ENCODE results near the gene EFR3B. TPM values are rescaled to one million over a fixed set of nuclear protein-coding genes. Genes with fewer than 3 reads are reported as not detected.
"Not testable (repeated sequence)": the region's sequence is repeated elsewhere in the genome, so short reads cannot be mapped to it uniquely, and the experiment has no call there.

The EFR3B gene
- total RNA-seq, 1 donor from 2014 or later, result 0.07 TPM

DNA sequence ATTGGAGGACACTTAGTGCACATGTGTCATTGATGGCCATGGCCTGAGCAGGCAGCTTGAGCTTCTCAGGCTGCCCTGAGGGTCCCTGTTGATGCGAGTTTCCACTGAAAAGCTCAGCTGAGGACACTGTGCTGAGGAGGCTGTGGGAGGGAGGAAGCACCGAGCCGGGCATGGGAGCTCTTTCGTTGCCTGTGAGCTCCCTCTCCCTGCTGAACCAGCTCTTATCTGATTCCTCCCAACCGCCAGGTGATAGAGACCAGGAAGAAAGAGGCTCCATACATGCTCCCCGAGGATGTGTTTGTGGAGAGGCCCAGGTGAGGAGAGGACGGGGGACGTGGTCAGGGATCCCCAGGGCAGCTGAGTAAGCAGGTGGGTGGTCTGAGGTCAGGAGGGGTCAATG, 99.2 kb downstream of the EFR3B start:
- H3K4me3 Mint-ChIP-seq, result no peak overlapping the region
- H3K9me3 Mint-ChIP-seq, result no peaks in the 10 kb centered on the region
- ATAC-seq (ENCODE audit: low read depth) (no peak), DNase-seq (no peak)
- H3K27me3 Mint-ChIP-seq, result peaks cover 12% of the 10 kb centered on the region
- POLR2A ChIA-PET, result interaction anchor here (0.6 kb wide), 1 partner anchor 415 kb away, joined by 5 read pairs; no protein-coding TSS in a partner anchor
- TF ChIP-seq, protein P1, sequence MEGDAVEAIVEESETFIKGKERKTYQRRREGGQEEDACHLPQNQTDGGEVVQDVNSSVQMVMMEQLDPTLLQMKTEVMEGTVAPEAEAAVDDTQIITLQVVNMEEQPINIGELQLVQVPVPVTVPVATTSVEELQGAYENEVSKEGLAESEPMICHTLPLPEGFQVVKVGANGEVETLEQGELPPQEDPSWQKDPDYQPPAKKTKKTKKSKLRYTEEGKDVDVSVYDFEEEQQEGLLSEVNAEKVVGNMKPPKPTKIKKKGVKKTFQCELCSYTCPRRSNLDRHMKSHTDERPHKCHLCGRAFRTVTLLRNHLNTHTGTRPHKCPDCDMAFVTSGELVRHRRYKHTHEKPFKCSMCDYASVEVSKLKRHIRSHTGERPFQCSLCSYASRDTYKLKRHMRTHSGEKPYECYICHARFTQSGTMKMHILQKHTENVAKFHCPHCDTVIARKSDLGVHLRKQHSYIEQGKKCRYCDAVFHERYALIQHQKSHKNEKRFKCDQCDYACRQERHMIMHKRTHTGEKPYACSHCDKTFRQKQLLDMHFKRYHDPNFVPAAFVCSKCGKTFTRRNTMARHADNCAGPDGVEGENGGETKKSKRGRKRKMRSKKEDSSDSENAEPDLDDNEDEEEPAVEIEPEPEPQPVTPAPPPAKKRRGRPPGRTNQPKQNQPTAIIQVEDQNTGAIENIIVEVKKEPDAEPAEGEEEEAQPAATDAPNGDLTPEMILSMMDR (IDR thresholded peaks at IDR 0.05), result no peak
- no peak overlapping the region for H3K27ac Mint-ChIP-seq
- H3K36me3 Mint-ChIP-seq (ENCODE audit: low read depth), result no peaks in the 10 kb centered on the region
- intact Hi-C loops (cut with micrococcal nuclease), result no loop called here
- H3K4me1 Mint-ChIP-seq, result no peaks in the 10 kb centered on the region
- CTCF ChIA-PET, result interaction anchor here (0.6 kb wide), 1 partner anchor 30 kb away, joined by 3 read pairs; no protein-coding TSS in a partner anchor

DNA sequence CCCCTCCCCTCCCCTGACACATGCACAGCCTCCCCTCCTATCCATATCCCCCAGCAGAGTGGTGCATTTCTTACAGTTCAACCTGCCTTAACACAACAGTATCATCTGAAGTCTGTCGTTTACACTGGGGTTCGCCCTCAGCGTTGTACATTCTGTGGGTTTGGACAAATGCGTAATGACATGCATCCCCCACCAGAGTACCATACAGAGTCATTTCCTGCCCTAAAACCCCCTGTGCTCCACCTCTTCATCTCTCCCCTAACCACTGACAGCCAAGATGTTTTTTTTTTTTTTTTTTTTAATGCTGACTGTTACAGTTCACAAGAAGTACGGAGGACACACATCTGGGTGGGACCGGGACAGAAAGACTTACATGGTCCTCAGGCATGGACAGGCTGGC, 103.9 kb downstream of the EFR3B start:
- DNase-seq, result no peak

GRCh38 chr2:25146896-25147295, 105.0 kb downstream of the EFR3B start:
- CTCF ChIA-PET, result no interaction called here
- H3K4me3 Mint-ChIP-seq, result no peak overlapping the region
- intact Hi-C loops (cut with micrococcal nuclease), result no loop called here
- no peaks in the 10 kb centered on the region for H3K36me3 Mint-ChIP-seq (ENCODE audit: low read depth)
- H3K27ac Mint-ChIP-seq, result no peak overlapping the region
- H3K9me3 Mint-ChIP-seq, result no peaks in the 10 kb centered on the region
- H3K4me1 Mint-ChIP-seq, result no peaks in the 10 kb centered on the region
- TF ChIP-seq, protein P1 (IDR thresholded peaks at IDR 0.05), result no peak
- peaks cover 7% of the 10 kb centered on the region for H3K27me3 Mint-ChIP-seq
- DNase-seq, result no peak
- POLR2A ChIA-PET, result no interaction called here
- ATAC-seq (ENCODE audit: low read depth), result no peak

More for the DNA sequence above, 103.9 kb downstream of the EFR3B start:
- no peaks in the 10 kb centered on the region for H3K36me3 Mint-ChIP-seq (ENCODE audit: low read depth)
- H3K4me1 Mint-ChIP-seq, result no peaks in the 10 kb centered on the region
- no peak overlapping the region for H3K27ac Mint-ChIP-seq
- ChIA-PET POLR2A (interaction anchor here (0.7 kb wide), 1 partner anchor 252 kb away, joined by 4 read pairs; no protein-coding TSS in a partner anchor), CTCF (no interaction called here)
- TF ChIP-seq, protein P1 (IDR thresholded peaks at IDR 0.05), result no peak
- peaks cover 9% of the 10 kb centered on the region for H3K27me3 Mint-ChIP-seq
- no peak overlapping the region for H3K4me3 Mint-ChIP-seq
- intact Hi-C loops (cut with micrococcal nuclease), result no loop called here
- no peaks in the 10 kb centered on the region for H3K9me3 Mint-ChIP-seq
- no peak for ATAC-seq (ENCODE audit: low read depth)

GRCh38 chr2:25149646-25150045, 107.8 kb downstream of the EFR3B start:
- Mint-ChIP-seq H3K4me1 (no peaks in the 10 kb centered on the region), H3K4me3 (no peak overlapping the region), H3K9me3 (no peaks in the 10 kb centered on the region), H3K27ac (no peak overlapping the region), H3K27me3 (peaks cover 7% of the 10 kb centered on the region), H3K36me3 (ENCODE audit: low read depth) (no peaks in the 10 kb centered on the region)
- CTCF ChIA-PET, result no interaction called here
- DNase-seq (no peak), ATAC-seq (ENCODE audit: low read depth) (no peak)
- TF ChIP-seq, protein P1 (IDR thresholded peaks at IDR 0.05), result no peak
- POLR2A ChIA-PET, result no interaction called here
- intact Hi-C loops (cut with micrococcal nuclease), result no loop called here

DNA sequence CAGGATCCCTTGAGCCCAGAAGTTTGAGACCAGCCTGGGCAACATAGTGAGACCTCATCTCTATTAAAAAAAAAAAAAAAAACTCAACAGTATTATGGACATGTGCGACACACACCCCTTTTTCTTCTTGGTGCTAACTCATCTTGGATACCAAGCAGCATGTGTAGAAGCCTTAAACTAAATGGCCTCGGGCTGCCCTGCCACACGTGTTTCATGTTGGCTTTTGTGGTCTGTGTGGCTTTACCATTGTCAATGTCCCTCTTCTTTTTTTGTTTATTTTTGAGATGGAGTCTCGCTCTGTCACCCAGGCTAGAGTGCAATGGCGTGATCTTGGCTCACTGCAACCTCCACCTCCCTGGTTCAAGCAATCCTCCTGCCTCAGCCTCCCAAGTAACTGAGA, 109.1 kb downstream of the EFR3B start:
- CTCF ChIA-PET; ATAC-seq (ENCODE audit: low read depth); POLR2A ChIA-PET; H3K36me3 Mint-ChIP-seq (ENCODE audit: low read depth); DNase-seq; intact Hi-C loops (cut with micrococcal nuclease); H3K4me1 Mint-ChIP-seq; H3K27me3 Mint-ChIP-seq; H3K4me3 Mint-ChIP-seq; H3K27ac Mint-ChIP-seq; H3K9me3 Mint-ChIP-seq: not testable (repeated sequence)

GRCh38 chr2:25151718-25152117, 109.8 kb downstream of the EFR3B start:
- Mint-ChIP-seq H3K36me3 (ENCODE audit: low read depth) (no peaks in the 10 kb centered on the region), H3K9me3 (no peaks in the 10 kb centered on the region), H3K27me3 (peaks cover 3% of the 10 kb centered on the region), H3K4me3 (no peak overlapping the region), H3K4me1 (no peaks in the 10 kb centered on the region), H3K27ac (no peak overlapping the region)
- DNase-seq (no peak), ATAC-seq (ENCODE audit: low read depth) (no peak)
- TF ChIP-seq, protein P1 (IDR thresholded peaks at IDR 0.05), result no peak
- intact Hi-C loops (cut with micrococcal nuclease), result no loop called here
- ChIA-PET CTCF (no interaction called here), POLR2A (interaction anchor here (0.6 kb wide), 1 partner anchor 235 kb away, joined by 5 read pairs; no protein-coding TSS in a partner anchor)
